Tongue (tissue), 2 donors: ENCODE measurements around the gene RASAL3. TPM values are rescaled to one million over a fixed set of nuclear protein-coding genes. Genes with fewer than 3 reads are reported as not detected.
A peak's percentile ranks its signal among the peaks of the same experiment; 100 is the strongest.
"Not testable (repeated sequence)": the region's sequence is repeated elsewhere in the genome, so short reads cannot be mapped to it uniquely, and the experiment has no call there.

Experiments
- DNase-seq: peaks from one replicate; pipeline ENCODE4 v3.0.0-alpha.2; 2015
- total RNA-seq: library from RNA; depleted of rRNA; stranded (reverse); fragments of >200 nt; gene quantifications from one replicate; pipeline ENCODE4 v1.2.3, GENCODE V29; 2014

Gene RASAL3
- total RNA-seq, 1 donor from 2014 or later = 0.51 TPM

GRCh38 chr19:15473821-15474220, 9.5 kb upstream of the RASAL3 start:
- DNase-seq = not testable (repeated sequence)

GRCh38 chr19:15471639-15472101, 7.3 kb upstream of the RASAL3 start:
- DNase-seq = no peak

GRCh38 chr19:15469513-15470297, 5.4 kb upstream of the RASAL3 start:
- no peak for DNase-seq

GRCh38 chr19:15468675-15469512, 4.5 kb upstream of the RASAL3 start:
- DNase-seq = no peak

- no peak for DNase-seq
Observed at GRCh38 chr19:15467734-15468214, 3.4 kb upstream of the RASAL3 start.

- no peak for DNase-seq
Observed at GRCh38 chr19:15466851-15467733, 2.7 kb upstream of the RASAL3 start.

GRCh38 chr19:15463861-15464371, 428 bp downstream of the RASAL3 start:
- DNase-seq = no peak

GRCh38 chr19:15461694-15462093, 2.6 kb downstream of the RASAL3 start:
- no peak for DNase-seq

- DNase-seq = no peak
Observed at GRCh38 chr19:15457701-15458484, 6.5 kb downstream of the RASAL3 start.

- DNase-seq = no peak
Observed at GRCh38 chr19:15456871-15457700, 7.3 kb downstream of the RASAL3 start.

- no peak for DNase-seq
Observed at GRCh38 chr19:15456441-15456840, 7.9 kb downstream of the RASAL3 start.

GRCh38 chr19:15455996-15456395, 8.3 kb downstream of the RASAL3 start:
- no peak for DNase-seq

GRCh38 chr19:15453906-15454860, 10.2 kb downstream of the RASAL3 start:
- no peak for DNase-seq

- DNase-seq = no peak
Observed at GRCh38 chr19:15453091-15453578, 11.2 kb downstream of the RASAL3 start.

GRCh38 chr19:15452111-15453047, 12.0 kb downstream of the RASAL3 start:
- peak; percentile 96 for DNase-seq

- DNase-seq = no peak
Observed at GRCh38 chr19:15450528-15450890, 13.8 kb downstream of the RASAL3 start.
